Measurements from ENCODE around the gene CCRL2.

DNA sequence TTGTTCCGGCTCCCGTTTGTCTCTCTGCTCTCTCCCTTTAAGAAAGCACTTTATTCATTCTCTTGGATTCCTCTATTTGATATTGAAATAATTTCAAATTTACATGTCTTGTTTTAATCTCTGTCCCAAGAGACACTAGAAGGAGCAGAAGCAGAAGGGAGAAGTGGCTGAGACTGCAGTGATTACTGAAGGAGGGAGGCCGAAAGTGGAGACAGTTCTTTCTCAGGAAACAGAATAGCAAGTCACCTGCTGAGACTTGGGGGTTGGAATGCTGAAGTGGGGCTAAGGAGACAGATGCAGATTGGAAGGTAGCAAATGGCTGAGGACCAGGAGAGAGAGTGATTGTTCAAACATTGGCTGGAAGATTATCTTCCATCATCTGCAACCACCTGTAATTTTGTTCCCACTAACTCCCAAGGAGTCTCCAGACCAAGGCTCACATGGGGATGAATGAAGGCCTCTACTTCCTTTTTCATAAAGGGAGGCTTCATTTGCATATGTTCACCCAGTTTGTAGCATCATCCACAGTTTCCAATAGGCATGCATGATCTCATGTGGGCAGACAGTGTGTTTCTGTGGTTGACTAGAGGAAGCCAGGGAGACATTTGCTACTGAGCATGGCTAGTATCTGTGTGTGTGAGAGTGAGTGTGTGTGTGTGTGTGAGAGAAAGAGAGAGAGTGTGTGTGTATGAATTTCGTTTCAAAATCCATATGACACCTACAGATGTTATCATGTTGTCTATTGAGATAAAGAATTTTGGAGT, 33.7 kb downstream of the CCRL2 start:
- TF ChIP-seq, protein P1, sequence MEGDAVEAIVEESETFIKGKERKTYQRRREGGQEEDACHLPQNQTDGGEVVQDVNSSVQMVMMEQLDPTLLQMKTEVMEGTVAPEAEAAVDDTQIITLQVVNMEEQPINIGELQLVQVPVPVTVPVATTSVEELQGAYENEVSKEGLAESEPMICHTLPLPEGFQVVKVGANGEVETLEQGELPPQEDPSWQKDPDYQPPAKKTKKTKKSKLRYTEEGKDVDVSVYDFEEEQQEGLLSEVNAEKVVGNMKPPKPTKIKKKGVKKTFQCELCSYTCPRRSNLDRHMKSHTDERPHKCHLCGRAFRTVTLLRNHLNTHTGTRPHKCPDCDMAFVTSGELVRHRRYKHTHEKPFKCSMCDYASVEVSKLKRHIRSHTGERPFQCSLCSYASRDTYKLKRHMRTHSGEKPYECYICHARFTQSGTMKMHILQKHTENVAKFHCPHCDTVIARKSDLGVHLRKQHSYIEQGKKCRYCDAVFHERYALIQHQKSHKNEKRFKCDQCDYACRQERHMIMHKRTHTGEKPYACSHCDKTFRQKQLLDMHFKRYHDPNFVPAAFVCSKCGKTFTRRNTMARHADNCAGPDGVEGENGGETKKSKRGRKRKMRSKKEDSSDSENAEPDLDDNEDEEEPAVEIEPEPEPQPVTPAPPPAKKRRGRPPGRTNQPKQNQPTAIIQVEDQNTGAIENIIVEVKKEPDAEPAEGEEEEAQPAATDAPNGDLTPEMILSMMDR (IDR thresholded peaks at IDR 0.05): no peak
- TF ChIP-seq POLR2A (IDR thresholded peaks at IDR 0.05): no peak

All from uterus (tissue), 2 donors.